HG03025 (cell line): Measurements from ENCODE around the gene SLC31A2.

Experiments
- ATAC-seq: cut with Tn5 transposase; IDR thresholded peaks from one replicate; pipeline ENCODE4 v1.9.1; 2021; ENCODE audit warnings: mild to moderate bottlenecking, moderate library complexity; ENCODE audit not compliant: unreplicated experiment, low FRiP score

The SLC31A2 gene

GRCh38 chr9:113181165-113181564 lies 30.4 kb downstream of the SLC31A2 start:
- ATAC-seq = no peak

- no peak for ATAC-seq
Observed at GRCh38 chr9:113183956-113184488, 33.2 kb downstream of the SLC31A2 start.

- no peak for ATAC-seq
Observed at GRCh38 chr9:113184539-113184938, 33.7 kb downstream of the SLC31A2 start.

GRCh38 chr9:113185271-113185670 lies 34.5 kb downstream of the SLC31A2 start:
- no peak for ATAC-seq

GRCh38 chr9:113186137-113186755 lies 35.4 kb downstream of the SLC31A2 start:
- no peak for ATAC-seq

GRCh38 chr9:113187929-113188595 lies 37.3 kb downstream of the SLC31A2 start:
- no peak for ATAC-seq

GRCh38 chr9:113192455-113192854 lies 41.6 kb downstream of the SLC31A2 start:
- ATAC-seq = no peak

- no peak for ATAC-seq
Observed at GRCh38 chr9:113199683-113200329, 49.0 kb downstream of the SLC31A2 start.

- no peak for ATAC-seq
Observed at GRCh38 chr9:113205432-113205831, 54.6 kb downstream of the SLC31A2 start.

- ATAC-seq = no peak
Observed at GRCh38 chr9:113205861-113206260, 55.1 kb downstream of the SLC31A2 start.

- ATAC-seq = no peak
Observed at GRCh38 chr9:113210815-113211214, 60.0 kb downstream of the SLC31A2 start.
